Activated naive CD4-positive, alpha-beta T cell treated with anti-CD3 and anti-CD28 coated beads, Interleukin-2, amount 50 U/mL, for 16 hours (primary cell): ENCODE measurements around the gene ROBO2.

ENCODE experiments used
- DNase-seq: peaks from one replicate; pipeline ENCODE4 v3.0.0-alpha.2; 2020

The ROBO2 gene

DNA sequence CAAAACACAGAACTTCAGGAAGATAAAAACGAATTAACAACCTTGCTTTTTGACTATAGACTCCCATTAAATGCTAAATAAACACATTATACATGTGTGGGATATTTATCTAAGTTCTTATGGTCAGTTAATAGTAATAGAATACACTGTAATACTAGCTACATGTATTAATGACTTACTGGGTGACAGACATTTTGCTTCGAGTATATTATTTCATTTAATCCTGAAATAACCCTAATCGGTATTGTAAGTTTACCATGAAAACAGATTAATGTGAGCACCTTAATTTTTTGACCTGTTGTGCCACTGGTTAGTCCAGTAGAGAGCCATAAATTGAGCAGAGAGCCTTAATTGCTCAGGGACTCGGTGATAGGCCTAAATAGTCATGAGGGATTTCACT lies 151.1 kb downstream of the ROBO2 start:
- DNase-seq, result no peak

DNA sequence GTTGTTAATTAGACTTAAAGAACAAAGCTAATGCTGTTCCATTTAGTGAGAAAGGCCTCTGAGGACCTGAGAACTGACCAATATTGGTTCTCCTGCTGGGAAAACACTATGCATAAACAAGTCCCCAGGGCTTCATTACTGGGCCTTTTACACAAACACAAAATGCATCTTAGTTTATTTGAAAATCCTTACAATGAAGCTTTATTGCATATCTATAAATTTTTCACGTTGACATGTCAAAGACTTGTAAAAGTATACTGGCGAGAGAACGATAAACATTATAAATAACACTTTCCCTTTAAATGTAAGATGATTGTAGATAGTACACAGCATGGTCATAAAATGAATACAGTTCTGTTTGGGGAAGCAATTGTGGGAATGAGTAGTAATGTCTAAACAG lies 151.7 kb downstream of the ROBO2 start:
- no peak for DNase-seq

DNA sequence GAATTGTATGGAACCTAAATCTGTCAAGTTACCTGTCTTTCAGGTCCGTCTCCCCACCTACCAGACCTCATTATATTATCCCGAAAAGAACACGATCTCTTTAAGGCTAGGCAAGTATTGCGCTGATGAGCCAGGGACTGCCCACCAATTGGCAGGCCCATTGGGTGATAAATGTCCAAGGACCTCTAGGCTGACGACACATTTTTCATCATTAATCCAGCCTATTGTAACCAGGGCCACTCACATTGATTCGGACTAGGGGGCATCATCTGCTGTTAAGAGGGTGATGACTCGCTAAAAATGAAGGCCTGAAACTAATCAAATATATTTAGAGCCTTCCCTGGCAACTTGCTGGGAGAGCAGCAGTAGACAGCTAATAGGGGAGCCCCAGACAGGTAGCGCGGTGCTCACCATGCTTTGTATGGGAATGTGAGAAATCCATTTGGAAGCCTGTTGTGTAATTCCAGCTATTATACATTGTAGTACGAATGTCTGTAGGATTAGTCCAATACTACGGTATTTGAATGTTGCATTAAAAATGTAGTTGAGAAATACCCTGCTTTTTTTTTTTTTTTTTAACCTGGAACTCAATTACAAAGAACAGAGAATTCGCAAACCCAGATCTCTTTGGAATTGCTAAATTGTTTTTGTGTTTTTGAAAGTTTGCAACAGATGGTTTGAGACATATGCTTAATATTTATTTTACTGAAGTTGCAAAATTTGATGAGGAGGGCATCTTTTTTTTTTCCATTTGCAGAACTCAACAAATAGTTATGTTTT lies 156.1 kb downstream of the ROBO2 start:
- DNase-seq, result no peak

DNA sequence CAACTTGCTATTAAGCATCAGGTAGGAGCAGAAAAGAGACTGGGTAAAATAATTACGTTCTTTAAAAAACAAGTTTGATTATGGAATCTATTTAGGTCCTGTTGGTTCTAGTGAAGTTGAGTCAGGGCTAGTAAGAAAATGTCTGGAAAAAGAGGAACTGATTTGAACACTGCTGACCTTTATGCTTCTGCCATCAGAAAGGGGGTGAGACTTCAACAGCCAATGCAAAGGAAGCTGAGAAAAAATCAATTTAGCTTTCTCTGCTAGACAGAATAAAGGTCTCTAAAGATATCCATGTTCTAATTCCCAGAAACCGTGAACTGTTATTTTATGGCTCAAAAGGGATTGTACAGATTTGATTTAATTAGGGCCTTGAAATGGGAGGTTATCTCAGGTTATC lies 157.5 kb downstream of the ROBO2 start:
- no peak for DNase-seq

DNA sequence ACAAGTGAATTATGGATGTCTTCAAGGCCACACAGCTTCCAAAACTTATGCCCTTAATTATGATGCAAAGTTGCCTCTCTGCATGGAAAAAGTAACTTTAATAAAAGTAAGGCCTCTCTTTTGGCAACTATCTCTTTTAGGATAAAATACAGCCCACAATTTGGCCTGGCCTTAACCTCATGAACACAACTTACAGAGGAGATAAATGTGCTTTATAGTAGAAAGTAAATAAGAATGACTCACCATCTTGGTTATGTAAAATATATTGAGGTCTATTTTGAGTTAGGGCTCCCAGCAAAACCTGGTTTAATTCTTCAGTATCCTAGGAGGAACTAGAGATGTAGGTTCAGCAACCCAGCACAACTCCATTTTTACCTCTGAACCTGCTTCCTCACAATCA lies 164.0 kb downstream of the ROBO2 start:
- no peak for DNase-seq

DNA sequence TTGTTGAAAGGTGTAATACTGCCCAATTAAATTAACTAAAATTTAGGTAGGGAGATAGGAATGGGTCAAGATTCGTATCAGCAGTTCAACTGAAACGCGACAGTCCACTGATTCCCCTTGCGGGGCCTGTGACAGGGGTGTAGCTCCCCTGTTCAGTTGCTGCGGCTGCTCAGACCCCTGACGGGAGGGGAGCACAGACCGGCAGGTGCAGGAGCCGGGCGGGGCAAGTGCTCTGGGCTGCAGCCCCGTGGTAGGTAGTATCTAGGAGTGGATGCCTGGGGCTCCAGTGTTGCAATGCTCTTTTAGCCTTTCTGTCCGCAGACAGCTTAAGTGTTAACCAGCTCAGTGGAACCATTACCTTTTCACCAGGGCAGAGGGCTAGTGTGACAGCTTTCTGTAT lies 164.9 kb downstream of the ROBO2 start:
- no peak for DNase-seq

DNA sequence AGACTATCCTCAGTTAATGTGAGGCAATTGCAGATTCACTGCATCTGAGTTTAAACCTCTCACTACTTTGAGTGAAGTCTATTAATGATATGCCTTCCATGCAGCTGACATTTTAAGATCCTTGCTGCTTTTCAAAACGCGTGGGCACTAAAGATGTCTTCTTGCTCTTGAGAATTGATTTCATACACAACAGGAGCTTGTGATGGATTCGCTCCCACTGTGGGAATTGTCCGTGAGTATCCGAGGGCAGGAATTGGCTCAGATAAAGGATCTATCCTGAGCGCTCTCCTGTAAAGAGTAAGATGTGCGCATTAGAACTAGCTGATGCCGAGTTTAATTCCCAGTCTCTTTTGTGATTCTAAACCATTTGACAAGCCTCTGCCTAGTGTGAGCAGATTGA lies 167.9 kb downstream of the ROBO2 start:
- no peak for DNase-seq

DNA sequence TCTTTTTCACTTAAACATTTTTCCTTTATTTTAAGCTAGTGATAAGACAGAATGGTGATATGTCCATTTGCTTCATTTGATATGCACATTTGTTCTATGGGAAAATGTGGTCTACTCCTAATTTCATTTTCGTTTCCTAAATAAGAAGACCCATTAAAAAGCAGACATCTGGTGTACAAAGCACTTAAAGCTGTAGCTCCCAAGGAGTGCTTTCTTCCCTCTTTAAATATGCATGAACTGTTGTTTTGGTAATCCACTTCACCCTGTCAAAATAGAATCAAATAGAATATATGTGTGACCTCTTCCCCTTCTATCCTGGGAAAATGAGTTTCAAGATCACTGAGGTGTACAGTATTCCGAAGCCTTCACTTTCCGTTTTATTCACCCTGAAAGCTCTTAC lies 182.8 kb downstream of the ROBO2 start:
- DNase-seq, result no peak

DNA sequence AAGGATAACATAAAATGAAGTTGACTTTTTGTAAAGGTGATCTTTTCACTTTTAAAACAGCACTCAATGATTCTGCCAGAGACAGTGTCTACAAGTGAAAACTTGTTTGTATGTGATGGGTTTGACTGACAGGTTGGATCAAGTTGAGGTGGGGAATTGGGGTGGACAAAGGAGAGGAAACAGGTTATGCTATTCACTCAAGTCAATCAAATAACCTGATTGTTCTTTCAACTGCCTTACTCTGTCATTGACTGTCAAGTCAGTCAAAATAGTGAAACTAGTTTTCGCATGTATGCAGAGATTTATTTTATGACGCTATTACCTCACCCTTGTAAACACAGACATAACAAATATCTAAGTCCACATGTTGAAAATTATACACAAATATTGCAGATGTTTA lies 187.7 kb downstream of the ROBO2 start:
- DNase-seq, result no peak

DNA sequence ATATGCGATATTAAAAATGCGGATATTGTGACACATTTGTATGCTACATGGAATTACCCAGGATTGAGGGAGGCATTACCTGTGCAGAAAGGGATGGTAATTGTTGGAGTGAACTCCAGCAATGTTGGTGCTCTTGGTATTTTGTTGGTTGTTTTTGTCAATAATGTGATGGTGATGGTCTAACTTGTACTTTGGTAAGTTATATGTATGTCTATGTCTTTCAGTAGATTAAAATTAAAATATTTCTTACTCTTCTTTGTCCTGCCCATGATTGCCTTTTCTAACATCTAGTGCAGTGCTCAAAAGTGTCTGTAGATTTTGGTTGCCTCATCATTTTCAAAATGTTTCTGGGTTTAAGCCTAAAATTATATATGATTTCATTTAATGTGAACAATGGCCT lies 192.7 kb downstream of the ROBO2 start:
- DNase-seq, result no peak

DNA sequence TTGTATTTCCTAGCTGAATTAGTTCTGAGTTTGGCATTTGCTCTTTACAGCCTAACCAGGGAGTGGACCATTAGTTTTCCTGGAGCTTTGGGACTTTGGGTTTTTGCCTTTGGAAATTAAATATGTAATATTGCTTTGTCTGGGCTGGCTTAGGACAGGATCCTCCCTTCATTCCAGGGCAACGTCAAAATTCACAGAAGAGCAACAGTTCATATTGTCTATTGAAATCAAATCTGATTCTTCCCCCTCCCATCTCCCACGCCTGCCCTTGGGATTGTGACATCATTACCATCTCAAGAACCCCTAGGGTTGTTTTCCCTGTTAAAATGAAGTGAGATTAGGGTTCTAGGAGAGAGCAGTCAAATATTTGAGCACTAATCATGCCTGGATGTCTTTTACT lies 194.1 kb downstream of the ROBO2 start:
- DNase-seq, result no peak

DNA sequence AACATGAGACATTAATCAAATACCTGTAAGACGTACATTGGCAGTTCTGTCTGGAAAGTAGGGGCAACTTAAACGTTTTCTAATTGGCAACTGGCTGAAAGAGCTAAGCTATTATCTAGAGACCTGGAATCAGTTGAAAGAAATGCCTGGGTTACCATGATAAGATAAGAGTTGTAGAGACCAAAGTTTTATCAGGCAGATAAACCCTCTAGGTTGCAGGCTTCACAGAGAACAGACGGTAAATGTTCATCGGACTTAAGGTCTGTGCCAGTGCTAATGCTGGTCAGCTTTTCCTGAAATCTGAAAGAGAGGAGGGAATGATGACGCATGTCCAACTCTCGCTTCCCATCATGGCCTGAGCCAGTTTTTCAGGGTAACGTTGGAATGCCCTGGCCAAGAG lies 196.2 kb downstream of the ROBO2 start:
- no peak for DNase-seq

DNA sequence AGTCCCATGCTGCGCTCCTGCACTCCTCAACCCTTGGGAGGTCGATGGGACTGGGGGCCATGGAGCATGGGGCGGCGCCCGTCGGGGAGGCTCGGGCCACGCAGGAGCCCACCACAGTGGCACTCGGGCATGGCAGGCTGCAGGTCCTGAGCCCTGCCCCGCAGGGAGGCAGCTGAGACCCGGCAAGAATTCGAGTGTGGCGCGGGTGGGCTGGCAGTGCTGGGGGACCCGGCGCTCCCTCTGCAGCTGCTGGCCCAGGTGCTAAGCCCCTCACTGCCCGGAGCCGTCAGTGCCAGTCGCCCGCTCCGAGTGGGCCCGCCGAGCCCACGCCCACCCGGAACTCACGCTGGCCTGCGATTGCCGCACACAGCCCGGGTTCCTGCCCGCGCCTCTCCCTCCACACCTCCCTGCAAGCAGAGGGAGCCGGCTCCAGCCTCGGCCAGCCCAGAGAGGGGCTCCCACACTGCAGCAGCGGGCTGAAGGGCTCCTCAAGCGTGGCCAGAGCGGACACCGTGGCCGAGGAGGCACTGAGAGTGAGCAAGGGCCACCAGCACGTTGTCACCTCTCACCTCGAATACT lies 200.3 kb downstream of the ROBO2 start:
- DNase-seq, result no peak

DNA sequence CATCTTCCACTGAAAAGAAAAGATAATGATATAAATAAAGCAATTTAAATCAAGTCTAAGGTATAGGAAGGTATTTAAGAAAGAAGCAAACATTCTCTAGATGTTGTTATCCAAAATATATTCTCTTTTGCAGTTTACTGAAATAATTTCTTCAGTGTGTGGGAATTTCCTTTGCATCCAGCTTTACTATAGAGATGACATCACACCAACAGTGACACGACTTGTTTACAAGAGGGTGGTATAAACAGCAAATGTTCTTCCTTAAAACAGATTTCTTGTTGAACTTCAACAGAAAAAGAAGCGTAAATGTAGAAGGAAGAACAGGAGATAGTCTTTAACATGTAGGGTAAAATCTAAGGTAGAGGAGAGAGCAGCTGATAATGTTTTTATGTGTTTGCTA lies 202.5 kb downstream of the ROBO2 start:
- no peak for DNase-seq

DNA sequence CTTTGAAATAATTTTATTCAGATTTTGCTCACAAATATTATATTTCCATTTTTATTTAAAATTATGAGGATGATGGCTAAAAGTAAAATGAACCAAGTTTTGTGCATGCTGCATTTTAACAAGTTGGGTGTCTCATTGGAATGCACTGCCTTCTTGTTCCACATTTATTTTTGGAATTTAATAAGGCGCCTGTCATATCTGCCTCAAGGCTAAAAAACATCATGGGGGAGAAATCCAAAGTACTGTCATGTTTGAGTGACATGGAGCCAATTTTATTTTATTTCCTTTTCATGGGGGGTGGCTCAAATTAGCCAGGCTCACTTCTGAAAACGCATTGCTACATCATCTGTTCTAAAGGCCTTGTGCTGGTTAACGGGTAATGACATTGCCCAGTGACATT lies 205.1 kb downstream of the ROBO2 start:
- no peak for DNase-seq

DNA sequence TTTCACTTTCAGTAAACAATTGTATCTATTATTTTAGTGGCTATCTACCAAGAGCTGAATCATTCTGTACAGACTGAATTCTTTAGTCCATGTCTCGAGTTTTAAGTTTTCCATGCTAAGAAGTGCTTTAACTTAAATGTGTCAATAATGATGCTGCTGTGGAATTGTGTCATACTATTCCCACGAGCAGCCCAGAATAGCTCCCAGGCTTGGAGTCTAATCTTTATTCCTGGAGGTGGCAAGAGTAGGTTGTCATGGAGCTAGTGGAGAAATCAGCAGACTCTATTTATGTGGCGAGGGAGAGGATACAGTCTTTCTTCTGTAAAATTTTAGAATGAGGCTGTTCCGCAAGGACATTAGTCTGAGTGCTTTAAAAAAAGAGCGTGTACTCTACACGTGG lies 207.2 kb downstream of the ROBO2 start:
- DNase-seq, result no peak

DNA sequence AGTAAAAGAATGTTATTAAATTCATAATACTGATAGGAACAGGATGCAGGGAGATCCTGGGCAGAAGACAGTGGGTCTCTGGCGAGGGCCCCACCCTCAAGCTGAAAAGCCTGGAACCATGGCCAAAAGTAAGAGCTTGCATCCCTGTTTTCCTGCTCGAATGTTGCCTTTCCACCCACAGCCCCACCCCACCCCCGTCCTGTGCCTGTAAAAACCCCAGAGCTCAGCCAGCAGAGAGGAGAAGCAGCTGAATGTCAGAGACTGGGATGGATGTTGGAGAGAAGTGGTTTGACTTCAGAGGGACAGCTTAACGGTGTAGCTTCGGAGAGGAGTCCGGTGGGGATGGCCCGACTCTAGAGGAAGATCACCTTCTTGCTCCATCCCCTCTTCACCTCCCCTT lies 207.9 kb downstream of the ROBO2 start:
- DNase-seq, result no peak

DNA sequence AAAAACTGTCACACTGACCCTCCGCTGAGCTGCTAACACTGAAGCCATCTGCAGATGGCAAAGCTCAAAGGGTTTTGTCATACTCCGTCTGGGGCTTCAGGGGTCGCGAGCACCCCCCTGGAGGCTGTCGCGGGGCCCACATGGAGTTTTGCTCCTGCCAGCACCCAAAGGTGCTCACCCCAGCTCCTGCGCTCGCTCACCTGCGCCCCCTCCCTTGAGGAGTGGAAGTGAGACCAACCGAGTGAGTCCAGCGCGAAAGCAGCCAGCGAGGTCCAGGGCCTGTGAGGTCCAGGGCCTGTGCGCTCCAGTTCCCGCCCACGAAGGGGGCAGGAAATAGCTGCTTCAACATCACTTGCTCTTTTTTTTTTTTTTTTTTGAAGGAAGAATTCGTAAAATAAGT lies 208.5 kb downstream of the ROBO2 start:
- no peak for DNase-seq

DNA sequence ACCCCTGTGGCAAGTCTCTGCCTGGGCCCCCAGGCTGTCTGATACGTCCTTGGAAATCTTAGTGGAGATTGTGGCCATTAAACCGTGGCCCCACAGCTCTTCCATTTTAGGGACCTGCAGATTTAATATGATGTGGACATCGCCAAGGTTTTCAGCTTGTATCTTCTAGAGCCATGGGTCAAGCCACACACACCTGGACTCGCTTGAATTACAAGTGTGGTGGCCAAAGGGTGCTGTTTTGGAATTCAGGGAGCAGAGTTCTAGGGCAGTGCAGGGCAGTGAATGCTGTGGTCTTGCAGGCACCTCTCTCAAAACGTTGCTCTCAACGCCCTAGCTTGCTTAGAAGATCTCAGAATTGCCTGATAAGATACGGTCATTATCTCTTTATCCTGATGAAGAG lies 211.2 kb downstream of the ROBO2 start:
- DNase-seq, result no peak

DNA sequence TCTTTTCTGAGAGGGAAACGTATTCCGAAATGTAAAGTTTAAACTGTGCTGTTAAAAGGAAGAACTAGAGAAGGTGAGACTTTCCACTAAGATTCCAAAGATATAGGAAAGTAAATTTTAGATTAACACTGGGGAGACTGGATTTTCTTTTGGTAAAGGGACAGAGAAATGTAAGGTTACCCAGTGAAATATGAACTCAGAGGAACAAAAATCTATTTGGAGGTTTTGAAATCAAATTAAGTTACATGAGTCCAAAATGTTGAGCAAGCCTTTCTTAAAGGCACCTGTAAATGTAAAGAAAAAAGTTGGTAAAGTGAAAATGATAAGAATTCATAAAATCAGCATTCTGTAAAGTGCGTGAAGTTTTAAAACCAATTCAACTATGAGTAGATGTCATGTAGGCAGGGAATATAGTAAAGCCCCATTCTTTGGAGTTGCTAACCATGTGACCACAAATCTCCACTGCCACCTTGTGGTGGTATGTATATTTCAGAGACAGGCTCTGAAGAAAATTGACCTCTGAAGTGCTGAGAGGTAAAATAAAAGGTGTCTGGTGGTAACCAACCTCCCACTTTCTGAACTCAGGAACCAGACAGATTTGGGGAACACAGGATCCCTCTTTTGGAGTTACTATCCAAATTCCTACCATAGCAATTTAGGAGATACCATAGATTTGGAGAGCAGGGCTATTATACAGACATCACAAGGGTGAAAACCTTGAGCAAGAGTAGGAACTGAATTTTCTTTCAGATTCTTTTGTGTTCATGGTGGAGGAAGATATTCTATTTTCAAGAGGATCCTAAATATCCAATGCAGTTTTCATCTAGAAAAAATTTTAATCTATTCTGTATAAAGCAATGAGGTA lies 215.3 kb downstream of the ROBO2 start:
- DNase-seq, result no peak

DNA sequence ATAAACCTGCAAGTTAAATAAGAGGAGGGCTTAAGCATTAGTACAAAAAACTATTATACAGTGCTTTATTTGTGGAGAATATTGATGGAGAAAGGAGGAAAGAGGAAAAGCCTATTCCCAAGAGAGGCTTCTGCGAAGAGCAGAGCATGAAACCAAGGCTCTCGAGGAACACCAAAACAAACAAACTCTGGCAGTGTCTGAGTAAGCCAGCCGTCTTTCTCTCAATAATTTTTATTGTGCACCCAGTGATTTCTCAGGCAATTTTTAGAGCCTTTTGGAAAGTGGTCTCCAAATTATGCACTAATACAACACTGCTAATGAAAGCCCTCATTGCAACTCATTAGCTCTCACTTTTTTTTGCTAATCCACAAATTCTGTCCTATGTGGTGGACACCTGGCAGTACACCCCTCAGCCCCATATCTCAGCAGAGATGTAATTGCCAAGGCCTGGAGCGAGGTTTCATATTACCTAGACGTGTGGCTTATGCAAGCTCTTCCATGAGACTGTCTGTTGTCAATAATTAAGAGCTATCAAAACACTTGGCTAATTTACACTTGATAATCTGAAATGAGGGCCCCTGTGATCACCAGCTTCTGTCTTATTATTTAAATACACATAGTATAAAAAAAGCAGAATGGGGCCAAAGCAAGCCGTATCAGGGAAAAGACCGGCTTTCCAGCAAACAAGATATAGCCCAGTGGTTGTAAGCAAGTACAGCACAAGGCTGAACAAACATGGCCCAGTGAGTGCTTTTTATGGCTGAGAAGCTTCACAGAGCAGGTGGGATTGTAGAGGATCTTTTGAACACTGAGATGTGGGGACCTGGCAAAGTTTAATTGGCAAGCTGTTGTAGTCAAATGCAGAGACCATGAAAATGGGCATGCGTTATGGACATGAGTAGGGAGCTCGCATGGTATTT lies 216.9 kb downstream of the ROBO2 start:
- no peak for DNase-seq

DNA sequence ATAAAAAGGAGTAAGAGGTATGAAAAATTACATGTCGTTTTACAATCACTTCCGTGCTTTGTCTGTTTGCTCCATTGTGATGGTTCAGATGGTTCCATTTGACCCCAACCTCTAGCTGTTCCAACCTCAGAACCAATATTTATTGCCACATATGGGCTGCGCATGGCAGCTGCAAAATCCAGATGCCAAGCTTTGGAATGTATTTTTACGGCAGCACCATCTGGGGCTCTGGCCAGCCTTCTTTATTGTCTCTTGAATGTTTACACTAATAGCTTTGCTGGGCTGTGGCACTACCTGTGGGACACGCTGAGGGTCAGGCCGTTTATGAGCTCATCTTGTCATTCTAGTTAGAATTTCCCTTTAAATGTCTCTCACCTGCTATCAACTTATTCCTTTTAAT lies 219.8 kb downstream of the ROBO2 start:
- DNase-seq, result no peak

DNA sequence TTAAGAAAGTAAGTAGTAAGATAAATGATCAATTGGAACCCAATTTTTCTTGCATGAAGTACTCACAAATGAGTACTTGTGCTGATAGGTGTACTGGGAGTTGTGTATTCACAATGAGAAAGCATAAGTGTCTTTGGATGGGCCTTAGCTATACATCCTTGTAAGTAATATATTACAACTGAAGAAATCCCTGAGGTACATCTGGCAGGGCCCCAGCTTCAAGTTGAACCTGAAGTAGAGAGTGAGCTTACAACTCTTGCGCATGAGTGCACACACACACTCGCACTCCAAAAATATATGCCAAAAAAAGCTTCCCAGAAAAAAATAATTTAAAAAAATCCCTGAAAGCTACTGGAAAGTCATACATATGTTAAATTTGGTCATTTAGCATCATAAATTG lies 222.5 kb downstream of the ROBO2 start:
- DNase-seq, result no peak
